Measurements from ENCODE around the gene FBLN1.
"Not testable (repeated sequence)": the region's sequence is repeated elsewhere in the genome, so short reads cannot be mapped to it uniquely, and the experiment has no call there.

The FBLN1 gene

DNA sequence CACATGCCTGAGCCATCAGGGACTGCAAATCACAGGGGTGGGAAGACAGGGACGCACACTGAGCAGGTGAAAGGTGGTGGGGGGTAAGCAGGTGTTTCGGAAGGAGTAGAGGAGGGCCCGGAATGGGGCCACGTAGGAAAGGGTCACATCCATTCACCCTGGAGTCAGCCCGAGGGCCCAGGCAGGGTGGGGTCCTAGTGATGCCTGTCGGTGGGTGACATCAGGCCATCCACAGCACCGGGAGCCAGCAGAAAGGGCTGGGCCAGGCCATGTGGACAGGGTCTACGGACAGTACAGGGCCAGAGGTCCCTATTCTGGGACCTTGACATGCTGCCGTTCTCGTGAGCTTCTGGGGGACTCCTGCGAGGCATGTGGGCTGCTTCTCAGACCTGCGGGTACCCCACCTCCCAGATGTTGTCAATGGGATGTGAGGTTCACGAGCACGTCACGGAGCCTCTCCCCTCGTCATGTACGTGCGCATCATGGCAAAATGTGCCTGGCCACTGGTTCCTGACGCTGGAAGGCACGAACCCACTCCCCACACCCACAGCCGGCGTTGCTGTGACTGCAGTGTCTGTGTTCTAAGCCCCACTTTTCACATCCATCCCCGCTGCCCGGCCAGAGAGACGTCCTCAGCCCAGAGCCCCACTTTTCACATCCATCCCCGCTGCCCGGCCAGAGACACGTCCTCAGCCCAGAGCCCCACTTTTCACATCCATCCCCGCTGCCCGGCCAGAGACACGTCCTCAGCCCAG, 84.1 kb downstream of the FBLN1 start:
- H4K20me1 ChIP-seq (ENCODE audit: insufficient read depth, low read length), result no peaks in the 10 kb centered on the region
- no peaks in the 10 kb centered on the region for H3K36me3 ChIP-seq (replicated peaks; ENCODE audit: low read depth, low read length)
- no peaks in the 10 kb centered on the region for H3K4me1 ChIP-seq (ENCODE audit: low read length)
- H3K9ac ChIP-seq (ENCODE audit: low read length), result no peak overlapping the region
- no peak overlapping the region for H3K27ac ChIP-seq (ENCODE audit: low read length)
- H3K9me3 ChIP-seq (ENCODE audit: insufficient read depth, low read length), result no peaks in the 10 kb centered on the region
- H3K79me2 ChIP-seq (ENCODE audit: low read length), result no peaks in the 10 kb centered on the region
- no peak overlapping the region for H3K4me2 ChIP-seq (ENCODE audit: low read length)
- no peak overlapping the region for H3K4me3 ChIP-seq (ENCODE audit: low read length)
- TF ChIP-seq, protein P1, sequence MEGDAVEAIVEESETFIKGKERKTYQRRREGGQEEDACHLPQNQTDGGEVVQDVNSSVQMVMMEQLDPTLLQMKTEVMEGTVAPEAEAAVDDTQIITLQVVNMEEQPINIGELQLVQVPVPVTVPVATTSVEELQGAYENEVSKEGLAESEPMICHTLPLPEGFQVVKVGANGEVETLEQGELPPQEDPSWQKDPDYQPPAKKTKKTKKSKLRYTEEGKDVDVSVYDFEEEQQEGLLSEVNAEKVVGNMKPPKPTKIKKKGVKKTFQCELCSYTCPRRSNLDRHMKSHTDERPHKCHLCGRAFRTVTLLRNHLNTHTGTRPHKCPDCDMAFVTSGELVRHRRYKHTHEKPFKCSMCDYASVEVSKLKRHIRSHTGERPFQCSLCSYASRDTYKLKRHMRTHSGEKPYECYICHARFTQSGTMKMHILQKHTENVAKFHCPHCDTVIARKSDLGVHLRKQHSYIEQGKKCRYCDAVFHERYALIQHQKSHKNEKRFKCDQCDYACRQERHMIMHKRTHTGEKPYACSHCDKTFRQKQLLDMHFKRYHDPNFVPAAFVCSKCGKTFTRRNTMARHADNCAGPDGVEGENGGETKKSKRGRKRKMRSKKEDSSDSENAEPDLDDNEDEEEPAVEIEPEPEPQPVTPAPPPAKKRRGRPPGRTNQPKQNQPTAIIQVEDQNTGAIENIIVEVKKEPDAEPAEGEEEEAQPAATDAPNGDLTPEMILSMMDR (IDR thresholded peaks at IDR 0.05; ENCODE audit: low read depth, low read length), result no peak
- TF ChIP-seq EZH2phosphoT487 (IDR thresholded peaks at IDR 0.05; ENCODE audit: low read depth), result no peak
- H3K27me3 ChIP-seq (ENCODE audit: low read depth, low read length), result peaks cover 21% of the 10 kb centered on the region
- no peak overlapping the region for H2AFZ ChIP-seq (ENCODE audit: low read depth, low read length)

DNA sequence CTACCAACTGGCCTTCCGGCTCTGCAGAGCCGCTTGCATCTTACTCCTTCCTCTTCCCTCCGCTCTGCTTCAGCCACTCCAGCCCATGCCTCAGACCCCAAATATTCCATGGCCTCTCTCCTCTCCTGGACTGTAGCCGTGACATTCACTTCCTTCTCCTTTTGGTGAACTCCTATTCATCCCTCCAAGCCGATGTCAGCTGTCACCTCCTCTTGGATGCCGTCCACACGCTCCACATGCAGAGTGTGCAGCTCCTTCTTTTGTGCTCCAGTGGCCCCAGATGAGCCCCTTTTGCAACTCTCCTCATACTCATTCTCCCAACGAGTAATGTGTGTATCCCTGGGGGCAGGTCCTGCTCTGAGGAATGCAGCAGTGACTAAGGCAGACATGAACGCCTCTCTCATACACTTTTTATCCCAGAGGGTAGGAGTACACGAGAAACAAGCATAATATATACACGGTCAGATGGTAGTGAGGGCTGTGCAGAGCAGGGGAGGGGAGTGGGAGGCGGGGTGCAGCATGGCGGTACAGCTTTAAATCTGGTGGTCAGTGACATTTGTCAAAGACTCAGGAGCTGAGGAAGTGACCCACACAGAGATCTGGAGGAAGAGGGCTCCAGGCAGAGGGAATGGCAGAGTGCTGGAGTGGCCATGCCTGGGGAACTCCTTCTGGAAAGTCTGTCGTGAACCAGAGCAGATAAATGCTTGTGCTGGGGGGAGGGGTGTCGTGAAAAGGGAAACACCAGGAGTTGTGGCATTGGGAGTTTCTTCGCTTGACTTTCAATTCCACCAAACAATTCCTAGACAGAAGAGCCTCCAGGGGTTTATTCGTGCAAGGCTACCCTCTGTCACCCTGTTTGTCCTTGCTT, 85.2 kb downstream of the FBLN1 start:
- Histone ChIP-seq H3K36me3 (replicated peaks; ENCODE audit: low read depth, low read length) (no peaks in the 10 kb centered on the region), H3K4me2 (ENCODE audit: low read length) (no peak overlapping the region), H3K9ac (ENCODE audit: low read length) (no peak overlapping the region), H3K27me3 (ENCODE audit: low read depth, low read length) (peaks cover 21% of the 10 kb centered on the region), H3K27ac (ENCODE audit: low read length) (no peak overlapping the region), H3K9me3 (ENCODE audit: insufficient read depth, low read length) (no peaks in the 10 kb centered on the region), H3K4me3 (ENCODE audit: low read length) (no peak overlapping the region), H3K79me2 (ENCODE audit: low read length) (no peaks in the 10 kb centered on the region), H2AFZ (ENCODE audit: low read depth, low read length) (no peak overlapping the region), H3K4me1 (ENCODE audit: low read length) (no peaks in the 10 kb centered on the region), H4K20me1 (ENCODE audit: insufficient read depth, low read length) (no peaks in the 10 kb centered on the region)
- TF ChIP-seq EZH2phosphoT487 (IDR thresholded peaks at IDR 0.05; ENCODE audit: low read depth), result no peak
- TF ChIP-seq, protein P1 (IDR thresholded peaks at IDR 0.05; ENCODE audit: low read depth, low read length), result no peak

DNA sequence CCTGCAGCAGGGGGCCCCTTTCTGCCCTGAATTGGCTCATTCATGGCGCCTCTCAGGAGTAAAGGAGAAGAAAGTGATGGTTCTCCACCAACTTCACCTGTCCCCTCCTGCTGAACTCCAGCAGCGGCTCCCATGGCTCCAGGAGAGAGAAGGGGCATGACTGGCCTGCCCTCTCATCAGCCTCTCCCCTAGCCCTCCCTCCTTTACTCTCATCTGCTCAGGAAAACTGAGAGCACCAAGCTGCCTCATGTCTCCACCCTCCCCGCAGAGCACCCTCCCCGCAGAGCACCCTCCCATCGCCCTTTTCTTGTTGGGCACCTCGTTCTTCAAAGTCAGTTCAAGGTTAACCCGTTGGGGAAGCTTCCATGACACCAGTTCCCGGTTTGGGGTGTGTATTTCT, 86.9 kb downstream of the FBLN1 start:
- no peaks in the 10 kb centered on the region for H3K4me1 ChIP-seq (ENCODE audit: low read length)
- H3K27me3 ChIP-seq (ENCODE audit: low read depth, low read length), result peaks cover 17% of the 10 kb centered on the region
- no peaks in the 10 kb centered on the region for H4K20me1 ChIP-seq (ENCODE audit: insufficient read depth, low read length)
- H3K4me3 ChIP-seq (ENCODE audit: low read length), result no peak overlapping the region
- no peaks in the 10 kb centered on the region for H3K36me3 ChIP-seq (replicated peaks; ENCODE audit: low read depth, low read length)
- H3K4me2 ChIP-seq (ENCODE audit: low read length), result no peak overlapping the region
- TF ChIP-seq EZH2phosphoT487 (IDR thresholded peaks at IDR 0.05; ENCODE audit: low read depth), result no peak
- H3K27ac ChIP-seq (ENCODE audit: low read length), result no peak overlapping the region
- H2AFZ ChIP-seq (ENCODE audit: low read depth, low read length), result no peak overlapping the region
- no peaks in the 10 kb centered on the region for H3K9me3 ChIP-seq (ENCODE audit: insufficient read depth, low read length)
- H3K79me2 ChIP-seq (ENCODE audit: low read length), result no peaks in the 10 kb centered on the region
- H3K9ac ChIP-seq (ENCODE audit: low read length), result no peak overlapping the region

DNA sequence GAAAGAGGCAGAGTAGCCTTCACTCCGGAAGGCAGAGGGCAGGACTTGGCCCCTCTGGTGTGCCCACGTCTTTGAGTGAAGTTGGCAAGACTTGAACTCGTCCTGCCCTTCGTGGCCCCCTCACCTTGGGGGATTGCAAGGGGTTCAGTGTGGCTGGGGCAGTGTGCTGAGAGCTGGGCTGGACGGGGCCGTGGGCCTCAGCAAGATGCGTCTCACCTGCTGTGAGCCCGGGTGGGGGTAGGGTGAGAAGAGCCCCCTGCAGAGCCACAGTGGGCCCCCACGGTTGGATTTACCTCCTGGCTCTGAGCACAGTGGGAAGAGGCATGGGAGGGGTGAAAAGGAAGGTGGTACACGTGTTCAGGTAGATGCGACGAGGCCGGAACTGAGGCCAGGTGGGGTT, 87.6 kb downstream of the FBLN1 start:
- H3K27me3 ChIP-seq (ENCODE audit: low read depth, low read length), result peaks cover 17% of the 10 kb centered on the region
- no peak for TF ChIP-seq EZH2phosphoT487 (IDR thresholded peaks at IDR 0.05; ENCODE audit: low read depth)
- TF ChIP-seq, protein P1 (IDR thresholded peaks at IDR 0.05; ENCODE audit: low read depth, low read length), result no peak
- no peak overlapping the region for H3K4me2 ChIP-seq (ENCODE audit: low read length)
- no peak overlapping the region for H3K27ac ChIP-seq (ENCODE audit: low read length)
- no peak overlapping the region for H3K4me3 ChIP-seq (ENCODE audit: low read length)
- H3K9ac ChIP-seq (ENCODE audit: low read length), result no peak overlapping the region
- H3K36me3 ChIP-seq (replicated peaks; ENCODE audit: low read depth, low read length), result no peaks in the 10 kb centered on the region
- no peaks in the 10 kb centered on the region for H3K79me2 ChIP-seq (ENCODE audit: low read length)
- H3K4me1 ChIP-seq (ENCODE audit: low read length), result no peaks in the 10 kb centered on the region
- H3K9me3 ChIP-seq (ENCODE audit: insufficient read depth, low read length), result no peaks in the 10 kb centered on the region
- no peaks in the 10 kb centered on the region for H4K20me1 ChIP-seq (ENCODE audit: insufficient read depth, low read length)
- no peak overlapping the region for H2AFZ ChIP-seq (ENCODE audit: low read depth, low read length)

DNA sequence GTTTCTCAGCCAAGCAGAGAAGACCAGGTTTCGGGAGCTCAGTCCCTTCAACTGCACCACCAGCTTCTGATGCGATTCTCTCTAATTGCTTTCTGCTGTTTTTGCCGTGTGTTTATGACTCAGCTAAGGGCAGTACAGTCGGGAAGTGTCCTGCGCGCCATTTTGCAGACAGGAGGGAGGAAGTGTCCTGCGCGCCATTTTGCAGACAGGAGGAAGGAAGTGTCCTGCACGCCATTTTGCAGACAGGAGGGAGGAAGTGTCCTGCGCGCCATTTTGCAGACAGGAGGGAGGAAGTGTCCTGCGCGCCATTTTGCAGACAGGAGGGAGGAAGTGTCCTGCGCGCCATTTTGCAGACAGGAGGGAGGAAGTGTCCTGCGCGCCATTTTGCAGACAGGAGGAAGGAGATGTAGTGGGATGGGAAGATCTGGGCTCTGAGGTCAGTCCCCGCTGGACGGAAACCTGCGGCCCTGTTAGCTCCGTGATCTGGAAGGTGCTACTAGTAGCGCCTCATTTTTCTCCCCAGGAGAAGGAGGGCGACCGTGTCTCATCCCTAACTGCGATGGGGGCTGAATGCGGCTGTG, 89.0 kb downstream of the FBLN1 start:
- not testable (repeated sequence) for H4K20me1 ChIP-seq (ENCODE audit: insufficient read depth, low read length); H3K36me3 ChIP-seq (replicated peaks; ENCODE audit: low read depth, low read length); H2AFZ ChIP-seq (ENCODE audit: low read depth, low read length); H3K4me3 ChIP-seq (ENCODE audit: low read length); H3K4me2 ChIP-seq (ENCODE audit: low read length); H3K79me2 ChIP-seq (ENCODE audit: low read length); H3K27ac ChIP-seq (ENCODE audit: low read length); H3K9me3 ChIP-seq (ENCODE audit: insufficient read depth, low read length); H3K9ac ChIP-seq (ENCODE audit: low read length); H3K4me1 ChIP-seq (ENCODE audit: low read length)
- peaks cover 17% of the 10 kb centered on the region for H3K27me3 ChIP-seq (ENCODE audit: low read depth, low read length)
